H1 (cell line): ENCODE data around the gene SLC25A21. TPM values are rescaled to one million over a fixed set of nuclear protein-coding genes. Genes with fewer than 3 reads are reported as not detected.

ENCODE experiments used
- CTCF ChIA-PET: fragments of 300-600 bp; sonication (Branson Sonifier 250); formaldehyde crosslinking; loops from one replicate; lab custom pipeline; 2021; ENCODE audit not compliant: partially characterized antibody; lab: Charles Lee
- POLR2A ChIA-PET: fragments of 300-600 bp; sonication (Branson Sonifier 250); formaldehyde crosslinking; loops from one replicate; lab custom pipeline; 2021; ENCODE audit warnings: inconsistent platforms; ENCODE audit not compliant: partially characterized antibody; lab: Charles Lee
- DNase-seq, 2 experiments: peaks; one replicate each; pipeline versions ENCODE4 v3.0.0 to v3.0.0-alpha.2; 2010 to 2022; ENCODE audit warnings: low spot score in 2 of 2, low read depth in 1 of 2, mixed read lengths in 1 of 2
- FAIRE-seq: peaks from 2 replicates; lab custom pipeline; 2011; peaks lifted over from hg19 to GRCh38; lab: Jason Lieb, UNC
- H2AFZ ChIP-seq: 2 replicates; pipeline ENCODE4 v1.8.1; 2012; ENCODE audit warnings: low read length, inconsistent platforms
- H2AK5ac ChIP-seq: 2 replicates; pipeline ENCODE4 v1.6.1; 2013; ENCODE audit warnings: low read depth, low read length
- H2BK120ac ChIP-seq: replicated peaks from 2 replicates; pipeline ENCODE3; 2013; ENCODE audit warnings: low read depth, low read length, inconsistent platforms
- H2BK12ac ChIP-seq: 2 replicates; pipeline ENCODE4 v1.6.1; 2013; ENCODE audit warnings: low read depth, low read length
- H2BK15ac ChIP-seq: 2 replicates; pipeline ENCODE4 v1.6.1; 2013; ENCODE audit warnings: low read length
- H2BK20ac ChIP-seq: 2 replicates; pipeline ENCODE4 v1.6.1; 2013; ENCODE audit warnings: low read length
- H2BK5ac ChIP-seq: 2 replicates; pipeline ENCODE4 v1.6.1; 2013; ENCODE audit warnings: low read depth, low read length
- H3K14ac ChIP-seq: 2 replicates; pipeline ENCODE4 v1.6.1; 2013; ENCODE audit warnings: inconsistent platforms; ENCODE audit not compliant: insufficient read length
- H3K18ac ChIP-seq: 2 replicates; pipeline ENCODE4 v1.6.1; 2013; ENCODE audit warnings: low read length; ENCODE audit errors: extremely low read depth
- H3K23ac ChIP-seq: 2 replicates; pipeline ENCODE4 v1.6.1; 2013; ENCODE audit warnings: inconsistent platforms; ENCODE audit not compliant: insufficient read length
- H3K23me2 ChIP-seq: 2 replicates; pipeline ENCODE4 v1.6.1; 2013; ENCODE audit warnings: low read depth, low read length
- H3K27ac ChIP-seq: 2 replicates; pipeline ENCODE4 v1.6.1; 2011; ENCODE audit warnings: low read depth, low read length, inconsistent platforms
- H3K27me3 ChIP-seq, 4 experiments: replicated peaks in 1 of 4; 1 replicate in 1 of 4; 2 replicates in 3 of 4; pipeline versions ENCODE4 v1.6.1 to v1.8.1; 2011 to 2013; ENCODE audit warnings: low read length in 3 of 4, mild to moderate bottlenecking in 3 of 4, inconsistent platforms in 2 of 4, mixed read lengths in 2 of 4, moderate library complexity in 1 of 4; ENCODE audit not compliant: control insufficient read depth in 3 of 4, insufficient read depth in 3 of 4; ENCODE audit errors: extremely low read depth in 1 of 4
- H3K36me3 ChIP-seq, 4 experiments: 2 replicates each; pipeline versions ENCODE4 v1.6.1 to v1.8.1; 2011 to 2013; ENCODE audit warnings: mild to moderate bottlenecking in 4 of 4, low read length in 3 of 4, moderate library complexity in 2 of 4, control low read depth in 1 of 4, inconsistent platforms in 1 of 4; ENCODE audit not compliant: insufficient read depth in 4 of 4, control insufficient read depth in 2 of 4
- H3K4ac ChIP-seq: replicated peaks from 2 replicates; pipeline ENCODE3; 2013; ENCODE audit warnings: low read length, low read depth, mixed read lengths, inconsistent platforms; ENCODE audit not compliant: insufficient read length
- H3K4me1 ChIP-seq, 4 experiments: replicated peaks in 1 of 4; 1 replicate in 1 of 4; 2 replicates in 3 of 4; pipeline versions ENCODE4 v1.6.1 to v1.8.1; 2011 to 2013; ENCODE audit warnings: low read length in 3 of 4, inconsistent platforms in 2 of 4, mixed read lengths in 1 of 4; ENCODE audit not compliant: insufficient read depth in 4 of 4, control insufficient read depth in 3 of 4
- H3K4me2 ChIP-seq, 2 experiments: 2 replicates each; pipeline versions ENCODE4 v1.6.1 to v1.8.1; 2011 to 2013; ENCODE audit warnings: low read depth in 2 of 2, low read length in 2 of 2, control low read depth in 1 of 2, inconsistent platforms in 1 of 2, mild to moderate bottlenecking in 1 of 2; ENCODE audit not compliant: insufficient read depth in 1 of 2
- H3K4me3 ChIP-seq, 4 experiments: fragments of 200-600, 300-600 bp in 1 of 4; sonication (generic), shearing (Covaris generic), sonication (Bioruptor Twin) in 1 of 4; 2 replicates each; pipeline versions ENCODE4 v1.5.1 to v1.8.1; 2011 to 2016; ENCODE audit warnings: low read length in 4 of 4, low read depth in 3 of 4, control low read depth in 2 of 4, inconsistent platforms in 2 of 4, mild to moderate bottlenecking in 2 of 4, mixed read lengths in 1 of 4, moderate library complexity in 1 of 4; ENCODE audit not compliant: insufficient read depth in 2 of 4; ENCODE audit errors: extremely low read depth in 1 of 4
- H3K56ac ChIP-seq: replicated peaks from 2 replicates; pipeline ENCODE3; 2013; ENCODE audit warnings: low read depth, mild to moderate bottlenecking, mixed read lengths, low read length, inconsistent platforms; ENCODE audit not compliant: insufficient read length
- H3K79me1 ChIP-seq: 2 replicates; pipeline ENCODE4 v1.6.1; 2013; ENCODE audit warnings: low read depth, low read length, control low read depth
- H3K79me2 ChIP-seq, 2 experiments: 2 replicates each; pipeline versions ENCODE4 v1.6.1 to v1.8.1; 2012 to 2013; ENCODE audit warnings: low read length in 2 of 2, mild to moderate bottlenecking in 2 of 2, inconsistent platforms in 1 of 2; ENCODE audit not compliant: insufficient read depth in 2 of 2, control insufficient read depth in 1 of 2
- H3K9ac ChIP-seq, 4 experiments: replicated peaks in 1 of 4; 1 replicate in 1 of 4; 2 replicates in 3 of 4; pipeline versions ENCODE4 v1.6.1 to v1.8.1; 2011 to 2013; ENCODE audit warnings: low read depth in 3 of 4, low read length in 3 of 4, control low read depth in 2 of 4, mild to moderate bottlenecking in 2 of 4, moderate library complexity in 2 of 4, inconsistent platforms in 1 of 4; ENCODE audit errors: extremely low read depth in 1 of 4
- H3K9me3 ChIP-seq, 2 experiments: 2 replicates each; pipeline versions ENCODE4 v1.6.1 to v1.8.1; 2012 to 2013; ENCODE audit warnings: mild to moderate bottlenecking in 2 of 2, moderate library complexity in 2 of 2, control low read depth in 1 of 2, inconsistent platforms in 1 of 2, low read depth in 1 of 2, low read length in 1 of 2, mixed read lengths in 1 of 2; ENCODE audit not compliant: insufficient read depth in 2 of 2
- H4K20me1 ChIP-seq, 2 experiments: replicated peaks in 1 of 2; 2 replicates each; pipeline versions ENCODE3 to v1.8.1; 2011 to 2013; ENCODE audit warnings: inconsistent platforms in 2 of 2, low read length in 2 of 2, mild to moderate bottlenecking in 1 of 2; ENCODE audit not compliant: insufficient read depth in 2 of 2, control insufficient read depth in 1 of 2
- H4K5ac ChIP-seq: 2 replicates; pipeline ENCODE4 v1.6.1; 2013; ENCODE audit warnings: low read length, low read depth, mixed read lengths, inconsistent platforms; ENCODE audit not compliant: insufficient read length
- H4K8ac ChIP-seq: 2 replicates; pipeline ENCODE4 v1.8.0; 2013; ENCODE audit warnings: mild to moderate bottlenecking, moderate library complexity, low read length, inconsistent platforms; ENCODE audit not compliant: insufficient read depth; ENCODE audit errors: extremely low read depth
- H4K91ac ChIP-seq: replicated peaks from 2 replicates; pipeline ENCODE3; 2013; ENCODE audit warnings: low read length, mixed read lengths, inconsistent platforms; ENCODE audit not compliant: insufficient read length
- CTCF ChIP-seq, 3 experiments: IDR thresholded peaks; 1 replicate in 2 of 3; 2 replicates in 1 of 3; pipeline versions ENCODE4 v1.5.1 to v1.6.1; 2011; ENCODE audit warnings: low read length in 3 of 3, mild to moderate bottlenecking in 3 of 3, inconsistent platforms in 2 of 3, low read depth in 1 of 3, moderate library complexity in 1 of 3; ENCODE audit not compliant: insufficient read depth in 1 of 3; ENCODE audit errors: control extremely low read depth in 1 of 3
- MAFK ChIP-seq: IDR thresholded peaks from 2 replicates; pipeline ENCODE4 v1.6.1; 2012; ENCODE audit warnings: low read depth, mild to moderate bottlenecking, improper control_type of control experiment, low read length
- RAD21 ChIP-seq, 2 experiments: IDR thresholded peaks in 1 of 2; conservative IDR thresholded peaks in 1 of 2; 2 replicates each; pipeline ENCODE4 v1.6.1; 2011; ENCODE audit warnings: low read depth in 2 of 2, low read length in 2 of 2, improper control_type of control experiment in 1 of 2, inconsistent platforms in 1 of 2, mild to moderate bottlenecking in 1 of 2, moderate library complexity in 1 of 2
- WGBS, 2 experiments: shearing (Covaris generic) in 1 of 2; methylation state at CpG; one replicate each; pipeline versions ENCODE4 v1.1.6 to v1.1.7; 2013 to 2015; ENCODE audit warnings: low lambda C conversion rate in 2 of 2, mixed read lengths in 2 of 2, inconsistent platforms in 1 of 2, low coverage in 1 of 2, missing lambda C conversion rate in 1 of 2; ENCODE audit not compliant: insufficient replicate concordance in 2 of 2, insufficient coverage in 1 of 2, insufficient read length in 1 of 2; ENCODE audit errors: extremely low coverage in 1 of 2, missing lambda C conversion rate in 1 of 2; 5-methylcytosine and 5-hydroxymethylcytosine counted together
- polyA plus RNA-seq, 7 experiments: library from polyadenylated mRNA; depleted of rRNA in 3 of 7; stranded (reverse) in 5 of 7; unstranded in 2 of 7; fragments of >200 nt in 5 of 7; fragments of 200-250 nt in 2 of 7; gene quantifications; 1 replicate in 5 of 7; 2 replicates in 1 of 7; 4 replicates in 1 of 7; pipeline versions ENCODE4 v1.2.1 to v1.2.3, GENCODE V29; 2011 to 2013; ENCODE audit warnings: missing spikeins in 2 of 7, mixed read lengths in 2 of 7
- total RNA-seq: library from RNA; stranded (reverse); fragmentation: NEBNext Ultra II Directional; extraction: Animal tissue kit (Norgen Biotek cat#: 25700); gene quantifications from 2 replicates; pipeline ENCODE4 v1.2.1, GENCODE V29; 2021

SLC25A21 gene
- total and polyA plus RNA-seq, 2 of the 8 experiments (the other 6 are each of a cell fraction or from before 2014, with no cell fraction given), result 6.9 to 15.7 TPM

- no peak overlapping the region for H3K4ac ChIP-seq
- H2BK15ac ChIP-seq, result no peak overlapping the region
- no peak overlapping the region for H2BK20ac ChIP-seq
- H2BK120ac ChIP-seq, result no peak overlapping the region
- H3K79me1 ChIP-seq, result no peaks in the 10 kb centered on the region
- no peak overlapping the region for H3K18ac ChIP-seq
- no peak overlapping the region for H4K5ac ChIP-seq
- H3K9me3 ChIP-seq, result no peaks in the 10 kb centered on the region
- H3K4me2 ChIP-seq, result no peak overlapping the region
- no peak overlapping the region for H3K4me3 ChIP-seq
- H2AK5ac ChIP-seq, result no peak overlapping the region
- H3K9ac ChIP-seq, result no peak overlapping the region
- no peak for TF ChIP-seq MAFK
- TF ChIP-seq CTCF (IDR thresholded peaks at IDR 0.05; ENCODE audit: control extremely low read depth in 1 of 3, insufficient read depth in 1 of 3, low read depth in 1 of 3, low read length in 3 of 3), result peak; percentile 27 to 50 (median 40)
- peak; percentile 59 to 61 for TF ChIP-seq RAD21 (IDR thresholded peaks at IDR 0.05 in 1 of 2, conservative IDR thresholded peaks at IDR 0.05 in 1 of 2; ENCODE audit: low read depth in 2 of 2, low read length in 2 of 2)
- H3K36me3 ChIP-seq, result no peaks in the 10 kb centered on the region
- no peaks in the 10 kb centered on the region for H4K20me1 ChIP-seq
- no peak overlapping the region for H3K56ac ChIP-seq
- 81% methylated on average over 3 of the region's 3 CpGs; no CpG with 5 or more reads in 1 of the 2 experiments for WGBS, 2 experiments
- ChIA-PET POLR2A (no interaction called here), CTCF (interaction anchor here (0.7 to 2.5 kb wide), 10 partner anchors 8 to 571 kb away, joined by 3 to 13 read pairs (median 4); no protein-coding TSS in a partner anchor)
- no peak overlapping the region for H2BK12ac ChIP-seq
- H3K27ac ChIP-seq, result no peak overlapping the region
- no peaks in the 10 kb centered on the region for H3K79me2 ChIP-seq
- H3K23ac ChIP-seq, result no peak overlapping the region
- FAIRE-seq (peak; percentile 52), DNase-seq (peak; percentile 9 to 50)
- H2BK5ac ChIP-seq, result no peak overlapping the region
- H3K27me3 ChIP-seq, result no peaks in the 10 kb centered on the region
- peaks cover 0 to 3% (median 0%) of the 10 kb centered on the region in 4 experiments; a peak in 1 of 7 replicates for H3K4me1 ChIP-seq
- H2AFZ ChIP-seq, result no peak overlapping the region
- no peak overlapping the region for H3K14ac ChIP-seq
- no peaks in the 10 kb centered on the region for H3K23me2 ChIP-seq
- H4K91ac ChIP-seq, result no peak overlapping the region
- H4K8ac ChIP-seq, result no peak overlapping the region
Observed at GRCh38 chr14:37124614-37125013, 47.8 kb downstream of the SLC25A21 start.
